ENCODE results near the gene ARHGAP24.
A peak's percentile ranks its signal among the peaks of the same experiment; 100 is the strongest.

ARHGAP24 gene

GRCh38 chr4:86004030-86004429 is 529.1 kb downstream of the ARHGAP24 start:
- TF ChIP-seq CTCF (conservative IDR thresholded peaks at IDR 0.05; ENCODE audit: control insufficient read depth, insufficient read depth, low read depth, low read length), result no peak
- DNase-seq (ENCODE audit: low read depth), result no peak
- no peak overlapping the region for H3K4me3 ChIP-seq (ENCODE audit: control insufficient read depth, low read depth, low read length)

- H3K4me3 ChIP-seq (ENCODE audit: control insufficient read depth, low read depth, low read length), result no peak overlapping the region
- no peak for DNase-seq (ENCODE audit: low read depth)
- TF ChIP-seq CTCF (conservative IDR thresholded peaks at IDR 0.05; ENCODE audit: control insufficient read depth, insufficient read depth, low read depth, low read length), result no peak
Measured at GRCh38 chr4:86006057-86006456, 531.1 kb downstream of the ARHGAP24 start.

- peak; percentile 11 for DNase-seq (ENCODE audit: low read depth)
- TF ChIP-seq CTCF (conservative IDR thresholded peaks at IDR 0.05; ENCODE audit: control insufficient read depth, insufficient read depth, low read depth, low read length), result no peak
- no peak overlapping the region for H3K4me3 ChIP-seq (ENCODE audit: control insufficient read depth, low read depth, low read length)
Measured at GRCh38 chr4:86007042-86007441, 532.1 kb downstream of the ARHGAP24 start.

- peak; percentile 99 for DNase-seq (ENCODE audit: low read depth)
- H3K4me3 ChIP-seq (ENCODE audit: control insufficient read depth, low read depth, low read length), result no peak overlapping the region
- no peak for TF ChIP-seq CTCF (conservative IDR thresholded peaks at IDR 0.05; ENCODE audit: control insufficient read depth, insufficient read depth, low read depth, low read length)
Measured at GRCh38 chr4:86011117-86011516, 536.2 kb downstream of the ARHGAP24 start.

- TF ChIP-seq CTCF (conservative IDR thresholded peaks at IDR 0.05; ENCODE audit: control insufficient read depth, insufficient read depth, low read depth, low read length), result no peak
- H3K4me3 ChIP-seq (ENCODE audit: control insufficient read depth, low read depth, low read length), result no peak overlapping the region
- DNase-seq (ENCODE audit: low read depth), result peak; percentile 56
Measured at GRCh38 chr4:86013621-86014020, 538.7 kb downstream of the ARHGAP24 start.

GRCh38 chr4:86014599-86014998 is 539.6 kb downstream of the ARHGAP24 start:
- no peak overlapping the region for H3K4me3 ChIP-seq (ENCODE audit: control insufficient read depth, low read depth, low read length)
- peak; percentile 51 for DNase-seq (ENCODE audit: low read depth)
- TF ChIP-seq CTCF (conservative IDR thresholded peaks at IDR 0.05; ENCODE audit: control insufficient read depth, insufficient read depth, low read depth, low read length), result no peak
